ENCODE measurements around the gene PREPL. TPM values are rescaled to one million over a fixed set of nuclear protein-coding genes. Genes with fewer than 3 reads are reported as not detected.

The PREPL gene
- total and polyA plus RNA-seq, 2 of the 4 experiments (the other 2 are of a cell fraction) = 27.6 to 39.6 TPM

GRCh38 chr2:44333994-44334393 lies 27.3 kb downstream of the PREPL start:
- Histone ChIP-seq H2AK5ac (ENCODE audit: low read depth, low read length) (no peak overlapping the region), H3K4me1 (ENCODE audit: control insufficient read depth, insufficient read depth, low read length) (peaks cover 7% of the 10 kb centered on the region), H2BK120ac (ENCODE audit: low read depth, low read length) (no peak overlapping the region), H3K27me3 (ENCODE audit: control insufficient read depth, insufficient read depth, low read length) (no peaks in the 10 kb centered on the region), H3K4me2 (ENCODE audit: low read depth, low read length) (peak overlapping the region; percentile 49; the same call in 1 of the 2 replicates), H3K18ac (ENCODE audit: low read depth, low read length) (no peak overlapping the region), H3K27ac (ENCODE audit: insufficient read depth, low read length) (peak overlapping the region; percentile 60; the same call in 1 of the 2 replicates), H3K56ac (ENCODE audit: extremely low read depth, insufficient read depth, low read length) (no peak overlapping the region), H3K79me1 (ENCODE audit: low read depth in 1 of 2, low read length in 2 of 2) (peaks cover 4 to 6% of the 10 kb centered on the region in 2 experiments; a peak in 2 of 4 replicates), H3K4me3 (ENCODE audit: insufficient read depth, low read depth, low read length) (no peak overlapping the region), H2BK15ac (ENCODE audit: low read depth, low read length) (no peak overlapping the region), H4K91ac (ENCODE audit: insufficient read depth, low read depth, low read length) (no peak overlapping the region), H3K23ac (ENCODE audit: low read depth, low read length) (no peak overlapping the region), H3K14ac (replicated peaks; ENCODE audit: low read depth, low read length) (no peak overlapping the region), H4K5ac (ENCODE audit: low read depth, low read length) (no peak overlapping the region), H2BK20ac (ENCODE audit: low read depth, low read length) (no peak overlapping the region), H3K9me3 (ENCODE audit: control insufficient read depth, insufficient read depth, low read length) (no peaks in the 10 kb centered on the region), H2AK9ac (replicated peaks; ENCODE audit: low read depth, low read length, poor library complexity) (no peak overlapping the region), H3K4ac (ENCODE audit: low read depth, low read length) (no peak overlapping the region), H3K9ac (ENCODE audit: low read depth, low read length) (no peak overlapping the region; the same call in 1 of the 2 replicates), H3K36me3 (ENCODE audit: control insufficient read depth, insufficient read depth, low read length) (peaks cover 11% of the 10 kb centered on the region), H2BK5ac (ENCODE audit: low read depth, low read length, poor library complexity, severe bottlenecking) (no peak overlapping the region), H4K20me1 (ENCODE audit: insufficient read depth, low read length) (no peaks in the 10 kb centered on the region), H3K9me1 (ENCODE audit: insufficient read depth, low read length) (peaks cover 4% of the 10 kb centered on the region; the same call in 1 of the 2 replicates), H4K8ac (ENCODE audit: low read depth in 2 of 2, low read length in 2 of 2) (no peak overlapping the region), H2AFZ (replicated peaks; ENCODE audit: low read length, poor library complexity) (no peak overlapping the region)
- in situ Hi-C loops (cut with MboI; ENCODE audit: low sequenced_read_pairs) = no loop called here
- DNase-seq = no peak
- no TSS peak for BruUV-seq (replicated peaks)
- ATAC-seq (ENCODE audit: low read depth) = peak; percentile 22; the same call in 1 of the 2 replicates
- ChIA-PET CTCF (interaction anchor here (0.5 to 1.0 kb wide), 4 partner anchors 9 to 1511 kb away, joined by 3 to 4 read pairs (median 3); no protein-coding TSS in a partner anchor), POLR2A (ENCODE audit: unreplicated experiment) (no interaction called here)
- TF ChIP-seq NFE2L2 (IDR thresholded peaks at IDR 0.05; ENCODE audit: low read depth, low read length) (no peak), RCOR1 (IDR thresholded peaks at IDR 0.05; ENCODE audit: insufficient replicate concordance, low read length) (no peak), CTCF (conservative IDR thresholded peaks at IDR 0.05; ENCODE audit: low read depth, low read length) (no peak), MAFK (IDR thresholded peaks at IDR 0.05; ENCODE audit: low read depth, low read length) (no peak), MXI1 (IDR thresholded peaks at IDR 0.05; ENCODE audit: borderline replicate concordance, low read depth, low read length) (no peak), MAZ (IDR thresholded peaks at IDR 0.05; ENCODE audit: borderline replicate concordance, low read depth, low read length) (no peak), USF2 (IDR thresholded peaks at IDR 0.05; ENCODE audit: low read depth, low read length) (no peak), ELK1 (IDR thresholded peaks at IDR 0.05; ENCODE audit: borderline replicate concordance, low read depth, low read length) (no peak), FOS (IDR thresholded peaks at IDR 0.05; ENCODE audit: low read depth, low read length) (no peak), CEBPB (IDR thresholded peaks at IDR 0.05; ENCODE audit: low read depth, low read length) (no peak), POLR2A (IDR thresholded peaks at IDR 0.05; ENCODE audit: low read depth, low read length) (no peak), SMC3 (IDR thresholded peaks at IDR 0.05; ENCODE audit: low read depth, low read length) (no peak), RFX5 (IDR thresholded peaks at IDR 0.05; ENCODE audit: low read depth, low read length) (no peak), BHLHE40 (IDR thresholded peaks at IDR 0.05; ENCODE audit: low read depth, low read length) (no peak), CHD1 (IDR thresholded peaks at IDR 0.05; ENCODE audit: low read depth, low read length) (no peak), RAD21 (IDR thresholded peaks at IDR 0.05; ENCODE audit: low read length) (no peak)
- no CpG with 5 or more reads among the region's 1 CpG for WGBS, 2 experiments (ENCODE audit: extremely low coverage in 2 of 2, insufficient read length in 1 of 2)
- dilution Hi-C loops (cut with HindIII; ENCODE audit: low sequenced_read_pairs, unreplicated experiment) = no loop called here
- intact Hi-C loops (cut with micrococcal nuclease) = no loop called here

Measured in IMR-90 (cell line).